HFFc6 (cell line): ENCODE data around the gene KCNAB1. TPM values are rescaled to one million over a fixed set of nuclear protein-coding genes. Genes with fewer than 3 reads are reported as not detected.

Experiments used
- DNase-seq: peaks from one replicate; pipeline ENCODE4 v3.0.0-alpha.2; 2018
- H3K27ac Mint-ChIP-seq: 2 replicates; pipeline ENCODE4 v1.8.0; 2020; ENCODE audit warnings: mild to moderate bottlenecking, mixed read lengths
- H3K27me3 Mint-ChIP-seq: 2 replicates; pipeline ENCODE4 v1.8.0; 2021; ENCODE audit warnings: mild to moderate bottlenecking, moderate library complexity, mixed read lengths; ENCODE audit not compliant: insufficient read depth
- H3K36me3 Mint-ChIP-seq: 2 replicates; pipeline ENCODE4 v1.8.0; 2021; ENCODE audit warnings: low read depth, mixed read lengths
- H3K4me1 Mint-ChIP-seq: 2 replicates; pipeline ENCODE4 v1.8.0; 2020; ENCODE audit warnings: low read depth, mixed read lengths
- H3K4me3 Mint-ChIP-seq: 2 replicates; pipeline ENCODE4 v1.8.0; 2020; ENCODE audit warnings: mild to moderate bottlenecking, moderate library complexity, mixed read lengths
- H3K9me3 Mint-ChIP-seq: 2 replicates; pipeline ENCODE4 v1.8.0; 2020; ENCODE audit warnings: mild to moderate bottlenecking, mixed read lengths
- total RNA-seq, 6 experiments: library from RNA; stranded (reverse); fragmentation: NEBNext Ultra II Directional; extraction: Animal tissue kit (Norgen Biotek cat#: 25700); gene quantifications; 2 replicates in 1 of 6; 3 replicates in 5 of 6; pipeline ENCODE4 v1.2.3, GENCODE V29; 2021
- TF ChIP-seq, protein P1 (sequence below): fragments of 200-600 bp; sonication (generic); IDR thresholded peaks from 2 replicates; pipeline ENCODE4 v1.5.0; 2021; ENCODE audit warnings: antibody characterized with exemption, mild to moderate bottlenecking

KCNAB1 gene
- total RNA-seq, 6 experiments from 2014 or later: not detected

DNA sequence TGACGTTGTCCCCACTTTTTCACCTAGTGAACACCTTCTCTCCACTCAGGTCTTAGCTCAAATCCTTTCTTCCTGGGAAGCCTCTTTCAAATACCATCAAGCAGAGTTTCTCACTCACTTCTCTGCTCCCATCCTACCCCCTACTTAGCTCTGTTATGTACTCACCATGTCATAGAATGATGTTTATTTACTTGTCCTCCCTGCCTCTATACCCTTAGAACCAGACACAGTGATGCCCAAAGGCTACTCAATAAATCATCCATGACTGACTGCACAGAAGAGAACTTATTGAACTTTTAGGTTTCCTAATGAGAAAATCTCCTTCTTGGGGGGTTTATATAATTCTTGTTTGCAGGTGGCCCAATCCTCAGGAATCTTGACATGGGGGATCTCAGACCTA, 280.4 kb downstream of the KCNAB1 start:
- Mint-ChIP-seq H3K9me3 (no peaks in the 10 kb centered on the region), H3K27me3 (peaks cover 4% of the 10 kb centered on the region; the same call in 1 of the 2 replicates), H3K36me3 (no peaks in the 10 kb centered on the region), H3K4me1 (no peaks in the 10 kb centered on the region), H3K27ac (no peak overlapping the region), H3K4me3 (no peak overlapping the region)
- TF ChIP-seq, protein P1, sequence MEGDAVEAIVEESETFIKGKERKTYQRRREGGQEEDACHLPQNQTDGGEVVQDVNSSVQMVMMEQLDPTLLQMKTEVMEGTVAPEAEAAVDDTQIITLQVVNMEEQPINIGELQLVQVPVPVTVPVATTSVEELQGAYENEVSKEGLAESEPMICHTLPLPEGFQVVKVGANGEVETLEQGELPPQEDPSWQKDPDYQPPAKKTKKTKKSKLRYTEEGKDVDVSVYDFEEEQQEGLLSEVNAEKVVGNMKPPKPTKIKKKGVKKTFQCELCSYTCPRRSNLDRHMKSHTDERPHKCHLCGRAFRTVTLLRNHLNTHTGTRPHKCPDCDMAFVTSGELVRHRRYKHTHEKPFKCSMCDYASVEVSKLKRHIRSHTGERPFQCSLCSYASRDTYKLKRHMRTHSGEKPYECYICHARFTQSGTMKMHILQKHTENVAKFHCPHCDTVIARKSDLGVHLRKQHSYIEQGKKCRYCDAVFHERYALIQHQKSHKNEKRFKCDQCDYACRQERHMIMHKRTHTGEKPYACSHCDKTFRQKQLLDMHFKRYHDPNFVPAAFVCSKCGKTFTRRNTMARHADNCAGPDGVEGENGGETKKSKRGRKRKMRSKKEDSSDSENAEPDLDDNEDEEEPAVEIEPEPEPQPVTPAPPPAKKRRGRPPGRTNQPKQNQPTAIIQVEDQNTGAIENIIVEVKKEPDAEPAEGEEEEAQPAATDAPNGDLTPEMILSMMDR: no peak
- no peak for DNase-seq

DNA sequence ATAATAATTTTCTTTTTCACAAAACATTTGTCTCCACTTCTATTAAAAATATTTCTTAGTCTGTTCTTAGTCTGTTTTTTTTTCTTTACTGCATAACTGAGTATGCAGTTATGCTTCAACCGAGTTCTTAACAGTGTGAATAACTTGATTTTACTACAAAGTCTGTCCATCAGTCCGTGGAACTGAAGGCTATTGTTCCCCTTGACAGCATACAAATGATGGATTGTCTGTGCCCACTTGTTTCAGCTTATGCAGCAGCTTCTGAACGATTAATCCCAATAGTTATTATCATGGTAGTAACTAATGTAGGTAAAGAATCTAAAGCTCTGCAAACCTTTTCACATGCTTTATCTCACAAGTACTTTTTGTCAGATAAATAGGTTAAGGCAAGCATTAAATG, 283.8 kb downstream of the KCNAB1 start:
- no peak overlapping the region for H3K4me3 Mint-ChIP-seq
- H3K4me1 Mint-ChIP-seq: no peaks in the 10 kb centered on the region
- H3K36me3 Mint-ChIP-seq: no peaks in the 10 kb centered on the region
- H3K27ac Mint-ChIP-seq: no peak overlapping the region
- no peak for DNase-seq
- H3K27me3 Mint-ChIP-seq: 0 out of 2 replicates have a peak, but pooled peaks cover 3% of the 10 kb centered on the region
- TF ChIP-seq, protein P1: no peak
- no peaks in the 10 kb centered on the region for H3K9me3 Mint-ChIP-seq

DNA sequence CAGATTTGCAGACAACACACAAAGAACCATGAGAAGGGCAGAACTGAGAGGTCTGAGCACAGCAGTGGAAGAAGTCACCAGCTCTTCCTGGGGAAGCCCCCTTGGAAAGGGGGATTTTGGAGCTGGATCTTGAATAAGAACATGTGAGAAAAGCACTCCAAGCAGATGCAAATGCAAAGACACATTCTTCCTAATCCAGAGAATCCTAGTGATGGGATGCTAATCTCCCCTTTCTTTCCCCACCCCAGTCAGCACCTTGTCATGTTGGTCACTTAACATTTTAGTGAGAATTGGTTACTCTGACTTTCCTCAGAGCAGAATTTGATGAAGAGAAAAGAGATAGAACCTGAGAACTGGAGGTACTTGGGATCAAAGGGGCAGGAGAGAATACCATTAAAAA, 286.0 kb downstream of the KCNAB1 start:
- no peaks in the 10 kb centered on the region for H3K36me3 Mint-ChIP-seq
- DNase-seq: no peak
- no peak overlapping the region for H3K27ac Mint-ChIP-seq
- no peak overlapping the region for H3K4me3 Mint-ChIP-seq
- TF ChIP-seq, protein P1: no peak
- no peaks in the 10 kb centered on the region for H3K9me3 Mint-ChIP-seq
- peaks cover 4% of the 10 kb centered on the region; the same call in 1 of the 2 replicates for H3K27me3 Mint-ChIP-seq
- no peaks in the 10 kb centered on the region for H3K4me1 Mint-ChIP-seq

DNA sequence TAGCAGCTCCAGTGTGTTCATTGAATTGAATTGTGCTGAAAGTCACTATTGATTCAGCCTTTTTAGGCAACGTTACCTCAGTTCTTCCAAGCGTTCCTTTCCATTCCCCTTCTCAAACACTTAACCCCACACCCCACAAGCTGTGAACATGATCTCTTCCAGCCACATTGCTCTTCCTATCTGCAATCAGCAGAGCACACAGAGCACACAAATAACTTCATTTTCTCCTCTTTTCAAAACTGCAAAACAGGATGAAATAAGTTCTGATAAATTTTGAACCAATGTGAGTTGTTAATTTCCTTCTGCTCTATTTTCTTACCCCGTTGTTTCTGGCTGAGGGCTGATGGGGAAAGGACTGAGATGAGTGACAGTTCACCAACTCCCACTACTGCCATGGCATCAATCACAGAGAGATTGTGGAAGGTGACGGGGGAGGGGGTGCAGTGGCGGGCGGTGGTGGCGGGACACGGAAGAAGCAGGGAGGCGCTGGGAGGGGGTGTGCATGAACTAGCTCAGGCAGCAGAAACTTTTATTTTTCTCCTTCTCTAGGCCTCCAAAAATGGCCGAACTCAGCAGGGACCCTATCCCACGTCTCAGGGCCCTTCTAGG, 287.3 kb downstream of the KCNAB1 start:
- H3K27ac Mint-ChIP-seq: no peak overlapping the region
- H3K27me3 Mint-ChIP-seq: peaks cover 4% of the 10 kb centered on the region; the same call in 1 of the 2 replicates
- no peak for DNase-seq
- no peaks in the 10 kb centered on the region for H3K9me3 Mint-ChIP-seq
- H3K36me3 Mint-ChIP-seq: no peaks in the 10 kb centered on the region
- no peak overlapping the region for H3K4me3 Mint-ChIP-seq
- TF ChIP-seq, protein P1: no peak
- H3K4me1 Mint-ChIP-seq: no peaks in the 10 kb centered on the region

DNA sequence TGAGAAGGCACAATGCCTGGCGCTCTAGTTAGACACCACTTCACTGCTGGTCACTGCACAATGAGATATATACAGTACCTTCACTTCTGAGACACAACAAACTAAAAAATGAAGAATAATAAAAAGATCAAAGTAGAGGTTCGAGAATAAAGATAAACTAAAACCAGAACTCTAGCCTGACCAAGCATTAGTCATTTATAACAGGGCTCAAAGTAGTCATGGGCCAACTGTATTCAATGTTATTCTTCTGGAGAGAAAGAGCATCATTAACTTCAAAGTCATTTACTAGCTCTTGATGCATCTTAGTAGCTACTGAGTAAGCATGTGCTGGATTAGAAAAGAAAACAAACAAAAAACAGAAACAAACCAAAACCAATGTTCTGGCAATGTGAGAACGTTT, 289.3 kb downstream of the KCNAB1 start:
- H3K4me3 Mint-ChIP-seq: no peak overlapping the region
- no peaks in the 10 kb centered on the region for H3K36me3 Mint-ChIP-seq
- no peak overlapping the region for H3K27ac Mint-ChIP-seq
- H3K4me1 Mint-ChIP-seq: no peaks in the 10 kb centered on the region
- no peak for DNase-seq
- TF ChIP-seq, protein P1: no peak
- peaks cover 4% of the 10 kb centered on the region; the same call in 1 of the 2 replicates for H3K27me3 Mint-ChIP-seq
- no peaks in the 10 kb centered on the region for H3K9me3 Mint-ChIP-seq
